Stimulated activated CD4-positive, alpha-beta T cell treated with anti-CD3 and anti-CD28 coated beads, Interleukin-4, amount 100 ng/mL, for 1 hour (primary cell): ENCODE results near the gene NCDN.
A peak's percentile ranks its signal among the peaks of the same experiment; 100 is the strongest.

Experiments used
- DNase-seq: peaks from one replicate; pipeline ENCODE4 v3.0.0-alpha.2; 2020

NCDN gene

GRCh38 chr1:35555601-35556477, 1.8 kb upstream of the NCDN start:
- no peak for DNase-seq

GRCh38 chr1:35556484-35557117, 998 bp upstream of the NCDN start:
- DNase-seq: no peak

DNA sequence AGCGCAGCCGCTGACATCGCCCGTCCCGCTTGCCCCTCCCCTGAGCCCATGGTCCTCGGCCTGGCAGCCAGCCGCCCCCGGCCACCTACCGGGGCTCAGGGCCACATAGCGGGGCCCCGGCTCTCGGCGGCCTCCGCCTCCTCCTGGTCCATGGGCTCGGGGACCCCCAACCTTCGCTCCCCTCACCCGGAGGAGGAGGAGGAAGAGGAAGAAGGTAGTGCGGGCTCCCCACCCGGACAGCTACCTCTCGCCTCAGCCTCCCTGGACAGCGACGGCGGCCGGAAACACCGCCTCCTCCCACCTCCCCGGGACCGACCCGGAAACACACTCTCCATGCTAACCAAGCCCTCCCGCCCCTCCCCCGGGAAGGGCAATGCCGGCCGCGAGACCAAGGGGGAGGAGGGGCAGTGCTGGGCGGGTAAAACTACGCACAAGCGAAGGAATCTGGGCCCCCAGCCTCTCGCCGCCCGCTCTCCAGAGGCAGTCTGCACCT, 435 bp upstream of the NCDN start, which contains the start of gene KIAA0319L:
Gene KIAA0319L (minus strand): TSS at position 286 of the 493 bp plus-strand sequence. CDS start 2,912 bp downstream, outside the sequence.
- no peak for DNase-seq

GRCh38 chr1:35558374-35559316, 1.0 kb downstream of the NCDN start:
- DNase-seq: peak; percentile 40

- no peak for DNase-seq
Measured at GRCh38 chr1:35559317-35559944, 1.8 kb downstream of the NCDN start.

GRCh38 chr1:35560256-35561225, 2.9 kb downstream of the NCDN start:
- no peak for DNase-seq

DNA sequence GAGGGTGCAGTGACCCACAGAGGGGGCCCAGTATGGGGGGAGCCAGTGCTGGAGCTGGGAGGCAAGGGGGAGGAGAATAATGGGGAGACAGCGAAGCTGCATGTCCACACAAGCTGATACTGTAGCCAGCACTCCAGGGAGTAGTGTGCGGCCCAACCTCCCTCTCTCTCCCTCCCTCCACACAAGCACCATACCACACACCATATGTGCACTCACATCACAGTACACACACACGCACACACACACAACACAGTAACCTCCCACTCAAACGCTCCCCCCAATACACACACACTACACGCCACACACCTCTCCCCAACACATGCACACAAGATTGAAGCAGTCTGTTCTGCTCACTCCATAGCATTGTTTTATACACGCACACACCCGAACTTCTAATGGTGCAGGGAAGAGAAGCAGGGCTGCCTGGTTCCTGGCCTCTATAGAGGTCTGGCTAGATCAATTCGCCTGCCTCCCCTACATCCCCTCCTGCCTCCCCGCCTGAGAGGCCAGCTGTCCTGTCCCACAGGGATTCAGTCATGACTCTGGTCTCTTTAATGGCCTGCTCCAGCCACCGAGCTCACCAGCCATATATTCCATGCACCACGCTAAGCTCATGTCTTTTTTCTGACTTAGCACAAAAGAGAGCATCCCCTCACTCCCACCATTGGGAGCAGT, 3.8 kb downstream of the NCDN start:
- no peak for DNase-seq

DNA sequence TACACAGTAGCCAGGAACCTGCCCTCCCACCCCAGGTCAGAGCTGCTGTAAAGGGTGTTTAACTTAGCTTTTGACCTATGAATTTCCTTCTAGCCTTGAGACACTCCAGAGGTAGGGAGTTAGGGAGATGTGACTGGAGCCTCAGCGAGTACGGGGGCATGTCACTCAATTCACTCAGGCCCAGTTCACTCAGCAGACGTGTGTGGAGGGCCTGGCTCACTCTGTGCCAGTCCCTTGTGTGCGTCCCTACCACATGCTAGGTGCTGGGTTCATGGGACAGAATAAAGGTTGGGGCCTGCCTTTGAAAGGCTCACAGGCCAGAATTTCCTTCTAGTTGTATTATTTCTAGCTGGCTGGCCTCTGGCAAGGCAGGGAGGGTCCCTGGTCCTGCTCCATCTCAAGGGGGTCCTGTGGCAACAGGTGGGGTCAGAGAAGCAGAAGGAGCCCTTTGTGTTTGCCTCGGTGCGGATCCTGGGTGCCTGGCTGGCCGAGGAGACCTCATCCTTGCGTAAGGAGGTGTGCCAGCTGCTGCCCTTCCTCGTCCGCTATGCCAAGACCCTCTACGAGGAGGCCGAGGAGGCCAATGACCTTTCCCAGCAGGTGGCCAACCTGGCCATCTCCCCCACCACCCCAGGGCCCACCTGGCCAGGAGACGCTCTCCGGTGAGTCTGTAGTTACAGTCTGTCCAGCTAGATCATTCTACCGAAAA, 4.5 kb downstream of the NCDN start:
- DNase-seq: no peak

DNA sequence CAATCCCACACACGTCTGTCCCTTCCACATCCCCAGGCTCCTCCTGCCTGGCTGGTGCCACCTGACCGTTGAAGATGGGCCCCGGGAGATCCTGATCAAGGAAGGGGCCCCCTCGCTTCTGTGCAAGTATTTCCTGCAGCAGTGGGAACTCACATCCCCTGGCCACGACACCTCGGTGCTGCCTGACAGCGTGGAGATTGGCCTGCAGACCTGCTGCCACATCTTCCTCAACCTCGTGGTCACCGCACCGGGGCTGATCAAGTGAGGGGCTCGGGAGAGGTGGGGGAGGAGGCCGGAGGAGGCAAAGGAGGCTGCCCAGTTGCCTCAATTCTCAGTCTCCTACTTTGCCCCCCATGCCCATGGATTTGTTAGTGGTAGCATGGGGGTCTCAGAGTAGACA, 5.6 kb downstream of the NCDN start:
- no peak for DNase-seq

DNA sequence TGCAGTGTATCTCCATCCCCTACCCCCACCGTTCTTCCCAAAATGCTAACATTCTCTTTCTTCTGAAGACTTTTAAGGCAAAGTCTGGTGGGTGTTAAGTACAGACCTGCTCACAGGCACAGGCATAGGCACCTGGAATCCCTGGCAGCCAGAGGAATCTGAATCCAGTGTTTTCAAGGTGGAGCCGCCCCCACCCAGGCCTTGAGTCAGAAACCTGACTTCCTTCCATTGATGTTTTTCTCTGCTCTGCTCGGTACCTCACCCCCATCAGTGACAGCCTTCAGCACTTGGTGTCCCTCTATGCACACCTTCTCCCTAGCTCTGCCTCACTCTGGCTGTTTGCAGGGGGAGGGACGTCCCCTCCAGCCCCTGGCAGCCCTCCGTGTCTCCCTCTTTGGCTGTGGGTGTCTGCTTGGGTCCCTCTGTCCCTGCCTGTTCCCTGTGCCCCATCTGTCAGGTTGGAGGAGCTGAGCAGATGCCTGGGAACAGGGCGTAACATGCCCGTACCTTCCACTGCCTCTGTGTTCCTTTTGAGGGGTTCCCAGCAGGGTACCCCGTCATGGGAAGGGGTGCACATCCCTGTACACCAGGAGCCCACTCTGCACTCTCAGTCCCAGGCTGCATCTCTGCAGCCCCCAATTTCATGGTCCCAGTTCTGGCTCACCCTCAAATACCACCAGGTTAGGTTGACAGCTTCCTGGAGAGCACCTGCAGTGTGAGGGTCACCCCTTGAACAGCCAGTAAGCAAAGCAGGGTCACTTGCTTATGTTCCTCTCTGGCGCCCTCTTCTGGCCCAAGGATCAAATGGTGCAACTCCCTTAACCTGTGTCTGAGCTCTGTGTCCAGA, 6.7 kb downstream of the NCDN start:
- DNase-seq: peak; percentile 80

DNA sequence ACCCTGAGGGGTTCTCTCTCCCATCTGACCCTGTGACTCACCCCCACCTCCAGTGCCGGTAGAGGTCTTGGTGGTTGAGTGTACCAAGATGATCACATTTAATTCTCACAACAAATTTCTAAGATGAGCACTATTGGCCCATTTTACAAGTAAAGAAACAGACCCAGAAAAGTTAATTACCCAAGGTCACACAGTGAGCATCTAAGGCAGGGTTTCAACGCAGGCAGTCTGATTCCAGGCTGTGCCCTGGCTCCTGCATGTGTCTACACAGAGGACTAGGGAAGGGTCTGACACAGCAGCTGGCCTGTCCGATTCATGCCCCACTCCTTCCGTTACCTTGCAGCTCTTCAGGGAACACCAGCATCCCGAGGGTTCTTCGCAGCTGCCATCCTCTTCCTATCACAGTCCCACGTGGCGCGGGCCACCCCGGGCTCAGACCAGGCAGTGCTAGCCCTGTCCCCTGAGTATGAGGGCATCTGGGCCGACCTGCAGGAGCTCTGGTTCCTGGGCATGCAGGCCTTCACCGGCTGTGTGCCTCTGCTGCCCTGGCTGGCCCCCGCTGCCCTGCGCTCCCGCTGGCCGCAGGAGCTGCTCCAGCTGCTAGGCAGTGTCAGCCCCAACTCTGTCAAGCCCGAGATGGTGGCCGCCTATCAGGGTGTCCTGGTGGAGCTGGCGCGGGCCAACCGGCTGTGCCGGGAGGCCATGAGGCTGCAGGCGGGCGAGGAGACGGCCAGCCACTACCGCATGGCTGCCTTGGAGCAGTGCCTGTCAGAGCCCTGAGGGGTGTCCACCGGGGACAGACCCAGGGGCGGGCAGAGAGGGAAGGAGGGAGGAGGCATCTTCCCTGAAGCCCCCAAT, 7.5 kb downstream of the NCDN start:
- DNase-seq: no peak

GRCh38 chr1:35565742-35566133, 8.1 kb downstream of the NCDN start:
- no peak for DNase-seq

DNA sequence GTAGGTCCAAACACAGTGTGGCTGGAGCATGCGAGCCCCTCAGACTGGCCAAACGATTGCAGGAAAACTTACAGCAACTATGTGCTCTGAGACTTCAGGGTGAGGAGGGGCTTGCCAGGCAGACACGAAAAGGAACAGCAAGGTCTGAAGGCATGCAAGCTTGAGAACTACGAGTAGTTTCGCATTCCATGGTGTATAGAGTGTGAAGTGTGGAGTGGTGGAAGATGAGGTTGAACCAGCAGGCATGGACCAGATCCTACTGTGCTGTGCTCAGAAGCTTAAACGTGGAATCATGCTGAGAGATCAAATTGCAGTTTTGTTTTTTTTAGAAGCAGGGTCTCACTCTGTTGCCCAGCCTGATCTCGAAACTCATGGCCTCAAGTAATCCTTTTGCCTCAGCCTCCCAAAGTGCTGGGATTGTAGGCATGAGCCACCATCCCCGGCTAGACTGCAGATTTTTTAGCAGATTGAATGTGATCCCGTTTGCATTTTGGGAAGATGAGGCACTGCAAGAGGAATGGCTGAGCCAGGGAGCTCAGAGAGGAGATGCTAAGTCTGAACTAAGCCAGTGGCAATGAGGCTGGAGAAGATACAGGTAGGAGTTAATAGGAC, 10.5 kb downstream of the NCDN start:
- no peak for DNase-seq

DNA sequence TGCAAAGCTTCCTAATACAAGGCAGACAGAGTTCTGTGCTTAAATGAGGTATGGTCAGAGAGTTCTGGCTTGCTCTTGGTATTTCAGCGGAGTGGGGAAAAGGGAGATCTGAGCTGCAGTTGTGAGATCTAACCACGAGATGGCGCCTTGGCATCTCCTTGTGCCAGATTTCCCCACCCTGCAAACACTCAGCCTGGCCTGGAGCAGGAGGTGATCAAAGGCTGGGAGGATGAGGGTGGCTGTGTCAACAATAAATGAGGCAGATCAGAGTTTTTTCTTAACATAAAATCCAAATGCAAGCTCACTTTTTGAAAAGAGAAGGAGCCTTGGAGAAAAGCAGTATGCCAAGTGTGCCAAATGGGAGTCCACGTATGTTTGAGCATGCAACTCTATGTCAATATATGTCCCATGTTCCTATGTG, 11.4 kb downstream of the NCDN start:
- DNase-seq: peak; percentile 63

DNA sequence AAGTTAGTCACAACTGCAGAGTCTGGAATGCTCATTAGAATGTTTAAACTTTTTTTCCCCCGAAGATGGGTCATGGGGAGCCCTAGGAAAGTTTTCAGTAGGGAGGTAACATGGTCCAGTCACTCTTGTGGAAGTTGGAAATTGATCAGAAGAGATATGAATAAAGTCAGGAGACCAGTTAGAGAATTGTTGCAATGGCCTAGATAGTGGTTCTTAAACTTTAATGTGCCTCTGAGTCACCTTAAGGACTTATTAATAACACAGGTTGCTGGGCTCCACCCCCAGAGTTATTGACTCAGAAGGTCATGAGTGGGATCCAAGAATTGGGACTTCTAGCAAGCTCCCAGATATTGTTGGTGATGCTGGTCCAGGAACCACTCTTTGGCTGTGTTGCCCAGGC, 12.3 kb downstream of the NCDN start:
- DNase-seq: no peak

DNA sequence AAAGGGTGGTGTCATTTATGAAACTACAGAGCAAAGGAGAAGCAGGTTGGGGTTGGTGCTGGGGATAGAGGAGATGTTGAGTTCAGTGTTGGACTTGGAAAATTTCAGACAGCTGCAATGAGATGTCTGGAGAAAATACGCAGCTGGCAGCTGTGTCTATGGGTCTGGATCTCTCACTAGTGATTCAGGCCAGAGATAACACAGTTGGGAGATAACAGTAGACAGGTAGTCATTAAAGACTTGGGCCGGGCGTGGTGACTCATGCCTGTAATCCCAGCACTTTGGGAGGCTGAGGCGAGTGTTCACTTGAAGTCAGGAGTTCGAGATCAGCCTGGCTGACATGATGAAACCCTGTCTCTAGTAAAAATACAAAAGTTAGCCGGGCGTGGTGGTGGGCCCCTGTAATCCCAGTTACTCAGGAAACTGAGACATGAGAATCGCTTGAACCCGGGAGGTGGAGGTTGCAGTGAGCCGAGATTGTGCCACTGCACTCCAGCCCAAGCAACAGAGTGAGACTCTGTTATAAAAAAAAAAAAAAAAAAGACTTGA, 13.1 kb downstream of the NCDN start:
- no peak for DNase-seq

DNA sequence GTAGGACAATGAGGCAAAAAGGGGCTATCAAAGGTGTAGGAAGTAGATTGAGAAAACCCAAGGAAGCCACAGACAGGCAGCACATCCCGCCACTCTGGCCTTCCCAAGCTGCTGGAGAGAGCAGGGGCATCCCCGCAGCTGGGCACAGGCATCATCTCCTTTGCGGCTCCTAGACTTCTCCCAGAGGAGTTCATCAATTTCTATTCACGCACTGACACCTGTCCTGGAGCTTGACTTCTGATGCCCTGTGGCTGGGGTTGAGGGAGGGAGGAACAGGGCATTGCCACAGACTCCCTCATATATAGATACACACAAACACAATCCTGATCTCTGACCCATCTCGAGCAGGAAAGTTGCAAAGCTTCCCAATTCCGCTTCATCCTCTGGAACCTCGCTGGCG, 13.7 kb downstream of the NCDN start:
- no peak for DNase-seq
